HEK293T (cell line): ENCODE data around the gene CCDC68.

Source experiments
- CTBP1 ChIP-seq: fragments of 450-650 bp; IDR thresholded peaks from 2 replicates; pipeline ENCODE4 v1.6.1; 2016; ENCODE audit warnings: borderline replicate concordance
- FOXA1 ChIP-seq: fragments of 450-650 bp; IDR thresholded peaks from 2 replicates; pipeline ENCODE4 v1.6.1; 2016; ENCODE audit warnings: mild to moderate bottlenecking
- FOXM1 ChIP-seq: fragments of 450-650 bp; IDR thresholded peaks from 2 replicates; pipeline ENCODE4 v1.6.1; 2017; ENCODE audit warnings: mild to moderate bottlenecking, borderline replicate concordance
- HDGF ChIP-seq: fragments of 450-650 bp; IDR thresholded peaks from 2 replicates; pipeline ENCODE4 v1.6.1; 2017; ENCODE audit warnings: antibody characterized with exemption, borderline replicate concordance
- NFRKB ChIP-seq: fragments of 450-650 bp; IDR thresholded peaks from 2 replicates; pipeline ENCODE4 v1.6.1; 2016; ENCODE audit warnings: mild to moderate bottlenecking, moderate library complexity
- TARDBP ChIP-seq: fragments of 450-650 bp; IDR thresholded peaks from 2 replicates; pipeline ENCODE4 v1.6.1; 2016

DNA sequence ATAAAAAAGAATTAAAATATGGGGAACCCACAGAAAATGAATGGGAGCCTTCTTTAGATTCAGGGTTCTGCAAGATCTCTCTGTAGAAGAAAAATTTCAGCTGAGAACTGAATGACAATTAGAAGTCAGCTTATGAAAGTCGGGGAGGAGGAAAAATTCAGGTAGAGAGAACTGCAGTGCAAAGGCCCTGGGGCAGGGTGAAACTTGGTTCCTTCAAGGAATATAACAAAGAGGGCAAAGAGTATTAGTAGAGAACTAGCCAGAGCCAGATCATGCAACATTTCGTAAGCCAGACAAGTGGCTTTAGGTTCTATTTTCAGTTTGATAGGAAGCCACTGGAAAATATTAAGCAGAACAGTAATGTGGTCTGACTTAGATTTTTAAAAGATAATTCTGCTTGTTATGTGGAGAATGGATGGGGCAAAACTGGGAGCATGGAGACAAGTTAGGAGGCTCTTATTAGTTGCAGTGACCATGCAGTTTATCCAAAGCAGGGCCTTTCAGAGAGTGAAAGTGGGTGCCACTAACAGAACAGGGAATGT lies 103.1 kb downstream of the CCDC68 start:
- TF ChIP-seq FOXM1, result no peak
- no peak for TF ChIP-seq NFRKB
- TF ChIP-seq HDGF, result no peak
- TF ChIP-seq FOXA1, result no peak
- no peak for TF ChIP-seq TARDBP
- no peak for TF ChIP-seq CTBP1
